ENCODE data around the gene PPP2R3A.

The PPP2R3A gene

GRCh38 chr3:135973841-135974240 is 8.3 kb downstream of the PPP2R3A start:
- Histone ChIP-seq H3K4me3 (ENCODE audit: low read depth in 1 of 2, low read length in 2 of 2) (no peak overlapping the region), H3K27ac (ENCODE audit: low read length) (no peak overlapping the region), H3K36me3 (ENCODE audit: control insufficient read depth in 1 of 2, insufficient read depth in 2 of 2, low read length in 2 of 2) (no peaks in the 10 kb centered on the region), H3K27me3 (ENCODE audit: low read depth, low read length) (no peaks in the 10 kb centered on the region), H3K4me1 (ENCODE audit: control insufficient read depth in 1 of 2, insufficient read depth in 2 of 2, low read length in 2 of 2) (peaks cover 3 to 6% of the 10 kb centered on the region in 2 donors), H3K9me3 (ENCODE audit: control insufficient read depth in 1 of 2, low read length in 2 of 2) (no peaks in the 10 kb centered on the region)

GRCh38 chr3:135975053-135975452 is 9.5 kb downstream of the PPP2R3A start:
- Histone ChIP-seq H3K36me3 (ENCODE audit: control insufficient read depth in 1 of 2, insufficient read depth in 2 of 2, low read length in 2 of 2) (no peaks in the 10 kb centered on the region), H3K27ac (ENCODE audit: low read length) (no peak overlapping the region), H3K4me3 (ENCODE audit: low read depth in 1 of 2, low read length in 2 of 2) (no peak overlapping the region), H3K27me3 (ENCODE audit: low read depth, low read length) (no peaks in the 10 kb centered on the region), H3K4me1 (ENCODE audit: control insufficient read depth in 1 of 2, insufficient read depth in 2 of 2, low read length in 2 of 2) (peaks cover 3 to 6% of the 10 kb centered on the region in 2 donors), H3K9me3 (ENCODE audit: control insufficient read depth in 1 of 2, low read length in 2 of 2) (no peaks in the 10 kb centered on the region)

GRCh38 chr3:135975536-135975935 is 10.0 kb downstream of the PPP2R3A start:
- Histone ChIP-seq H3K27ac (ENCODE audit: low read length) (no peak overlapping the region), H3K36me3 (ENCODE audit: control insufficient read depth in 1 of 2, insufficient read depth in 2 of 2, low read length in 2 of 2) (no peaks in the 10 kb centered on the region), H3K4me3 (ENCODE audit: low read depth in 1 of 2, low read length in 2 of 2) (no peak overlapping the region), H3K27me3 (ENCODE audit: low read depth, low read length) (no peaks in the 10 kb centered on the region), H3K4me1 (ENCODE audit: control insufficient read depth in 1 of 2, insufficient read depth in 2 of 2, low read length in 2 of 2) (peaks cover 3 to 6% of the 10 kb centered on the region in 2 donors), H3K9me3 (ENCODE audit: control insufficient read depth in 1 of 2, low read length in 2 of 2) (no peaks in the 10 kb centered on the region)

- Histone ChIP-seq H3K27ac (ENCODE audit: low read length) (no peak overlapping the region), H3K27me3 (ENCODE audit: low read depth, low read length) (no peaks in the 10 kb centered on the region), H3K9me3 (ENCODE audit: control insufficient read depth in 1 of 2, low read length in 2 of 2) (no peaks in the 10 kb centered on the region), H3K4me1 (ENCODE audit: control insufficient read depth in 1 of 2, insufficient read depth in 2 of 2, low read length in 2 of 2) (peaks cover 0 to 6% of the 10 kb centered on the region in 2 donors), H3K4me3 (ENCODE audit: low read depth in 1 of 2, low read length in 2 of 2) (no peak overlapping the region), H3K36me3 (ENCODE audit: control insufficient read depth in 1 of 2, insufficient read depth in 2 of 2, low read length in 2 of 2) (no peaks in the 10 kb centered on the region)
Observed at GRCh38 chr3:135980343-135980742, 14.8 kb downstream of the PPP2R3A start.

- Histone ChIP-seq H3K27me3 (ENCODE audit: low read depth, low read length) (no peaks in the 10 kb centered on the region), H3K27ac (ENCODE audit: low read length) (no peak overlapping the region), H3K9me3 (ENCODE audit: control insufficient read depth in 1 of 2, low read length in 2 of 2) (no peaks in the 10 kb centered on the region), H3K4me1 (ENCODE audit: control insufficient read depth in 1 of 2, insufficient read depth in 2 of 2, low read length in 2 of 2) (peaks cover 0 to 6% of the 10 kb centered on the region in 2 donors), H3K4me3 (ENCODE audit: low read depth in 1 of 2, low read length in 2 of 2) (no peak overlapping the region), H3K36me3 (ENCODE audit: control insufficient read depth in 1 of 2, insufficient read depth in 2 of 2, low read length in 2 of 2) (no peaks in the 10 kb centered on the region)
Observed at GRCh38 chr3:135981701-135982403, 16.3 kb downstream of the PPP2R3A start.

- Histone ChIP-seq H3K4me3 (ENCODE audit: low read depth in 1 of 2, low read length in 2 of 2) (no peak overlapping the region), H3K27ac (ENCODE audit: low read length) (no peak overlapping the region), H3K27me3 (ENCODE audit: low read depth, low read length) (no peaks in the 10 kb centered on the region), H3K4me1 (ENCODE audit: control insufficient read depth in 1 of 2, insufficient read depth in 2 of 2, low read length in 2 of 2) (peaks cover 0 to 6% of the 10 kb centered on the region in 2 donors), H3K36me3 (ENCODE audit: control insufficient read depth in 1 of 2, insufficient read depth in 2 of 2, low read length in 2 of 2) (no peaks in the 10 kb centered on the region), H3K9me3 (ENCODE audit: control insufficient read depth in 1 of 2, low read length in 2 of 2) (no peaks in the 10 kb centered on the region)
Observed at GRCh38 chr3:135982404-135982761, 16.9 kb downstream of the PPP2R3A start.

- Histone ChIP-seq H3K27me3 (ENCODE audit: low read depth, low read length) (no peaks in the 10 kb centered on the region), H3K9me3 (ENCODE audit: control insufficient read depth in 1 of 2, low read length in 2 of 2) (no peaks in the 10 kb centered on the region), H3K4me1 (ENCODE audit: control insufficient read depth in 1 of 2, insufficient read depth in 2 of 2, low read length in 2 of 2) (peaks cover 0 to 6% of the 10 kb centered on the region in 2 donors), H3K36me3 (ENCODE audit: control insufficient read depth in 1 of 2, insufficient read depth in 2 of 2, low read length in 2 of 2) (no peaks in the 10 kb centered on the region), H3K27ac (ENCODE audit: low read length) (no peak overlapping the region), H3K4me3 (ENCODE audit: low read depth in 1 of 2, low read length in 2 of 2) (no peak overlapping the region)
Observed at GRCh38 chr3:135982922-135983581, 17.5 kb downstream of the PPP2R3A start.

GRCh38 chr3:135987661-135988060 is 22.1 kb downstream of the PPP2R3A start:
- Histone ChIP-seq H3K36me3 (ENCODE audit: control insufficient read depth in 1 of 2, insufficient read depth in 2 of 2, low read length in 2 of 2) (no peaks in the 10 kb centered on the region), H3K9me3 (ENCODE audit: control insufficient read depth in 1 of 2, low read length in 2 of 2) (no peaks in the 10 kb centered on the region), H3K27ac (ENCODE audit: low read length) (no peak overlapping the region), H3K4me1 (ENCODE audit: control insufficient read depth in 1 of 2, insufficient read depth in 2 of 2, low read length in 2 of 2) (peaks cover 0 to 15% of the 10 kb centered on the region in 2 donors), H3K27me3 (ENCODE audit: low read depth, low read length) (no peaks in the 10 kb centered on the region), H3K4me3 (ENCODE audit: low read depth in 1 of 2, low read length in 2 of 2) (no peak overlapping the region)

GRCh38 chr3:135989242-135989641 is 23.7 kb downstream of the PPP2R3A start:
- no peak overlapping the region for H3K27ac ChIP-seq (ENCODE audit: low read length)
- no peaks in the 10 kb centered on the region for H3K36me3 ChIP-seq (ENCODE audit: control insufficient read depth in 1 of 2, insufficient read depth in 2 of 2, low read length in 2 of 2)
- no peak overlapping the region for H3K4me3 ChIP-seq (ENCODE audit: low read depth in 1 of 2, low read length in 2 of 2)
- peaks cover 0 to 9% of the 10 kb centered on the region in 2 donors for H3K4me1 ChIP-seq (ENCODE audit: control insufficient read depth in 1 of 2, insufficient read depth in 2 of 2, low read length in 2 of 2)
- H3K9me3 ChIP-seq (ENCODE audit: control insufficient read depth in 1 of 2, low read length in 2 of 2): no peaks in the 10 kb centered on the region
- H3K27me3 ChIP-seq (ENCODE audit: low read depth, low read length): no peaks in the 10 kb centered on the region

- Histone ChIP-seq H3K27ac (ENCODE audit: low read length) (no peak overlapping the region), H3K4me1 (ENCODE audit: control insufficient read depth in 1 of 2, insufficient read depth in 2 of 2, low read length in 2 of 2) (peaks cover 0 to 11% of the 10 kb centered on the region in 2 donors), H3K4me3 (ENCODE audit: low read depth in 1 of 2, low read length in 2 of 2) (no peak overlapping the region), H3K27me3 (ENCODE audit: low read depth, low read length) (no peaks in the 10 kb centered on the region), H3K9me3 (ENCODE audit: control insufficient read depth in 1 of 2, low read length in 2 of 2) (no peaks in the 10 kb centered on the region), H3K36me3 (ENCODE audit: control insufficient read depth in 1 of 2, insufficient read depth in 2 of 2, low read length in 2 of 2) (no peaks in the 10 kb centered on the region)
Observed at GRCh38 chr3:135990903-135991302, 25.4 kb downstream of the PPP2R3A start.

- Histone ChIP-seq H3K9me3 (ENCODE audit: control insufficient read depth in 1 of 2, low read length in 2 of 2) (no peaks in the 10 kb centered on the region), H3K27me3 (ENCODE audit: low read depth, low read length) (no peaks in the 10 kb centered on the region), H3K4me3 (ENCODE audit: low read depth in 1 of 2, low read length in 2 of 2) (no peak overlapping the region), H3K4me1 (ENCODE audit: control insufficient read depth in 1 of 2, insufficient read depth in 2 of 2, low read length in 2 of 2) (peaks cover 0 to 15% of the 10 kb centered on the region in 2 donors), H3K36me3 (ENCODE audit: control insufficient read depth in 1 of 2, insufficient read depth in 2 of 2, low read length in 2 of 2) (no peaks in the 10 kb centered on the region), H3K27ac (ENCODE audit: low read length) (no peak overlapping the region)
Observed at GRCh38 chr3:135991621-135992020, 26.1 kb downstream of the PPP2R3A start.
